ENCODE data around the gene GCNT4. TPM values are rescaled to one million over a fixed set of nuclear protein-coding genes. Genes with fewer than 3 reads are reported as not detected.

The GCNT4 gene
- polyA plus RNA-seq, 2 of the 4 experiments (the other 2 are of a cell fraction) = 0.28 to 0.39 TPM

- Histone ChIP-seq H3K4me3 (no peak overlapping the region), H3K4me1 (peaks cover 16% of the 10 kb centered on the region; the same call in 2 of the 3 replicates), H3K27ac (0 out of 6 replicates have a peak overlapping the region, but pooled peaks of 1 of the 2 experiments have one; percentile 30), H3K4me2 (peak overlapping the region; percentile 25; the same call in 1 of the 3 replicates), H3K9me3 (no peaks in the 10 kb centered on the region)
- WGBS (ENCODE audit: missing lambda C conversion rate) = 42% methylated on average over 11 of the region's 11 CpGs
- ChIA-PET CTCF (interaction anchor here (0.6 to 2.5 kb wide), 40 partner anchors 8 to 1285 kb away, joined by 3 to 20 read pairs (median 4); partner anchors contain the start of genes ANKRD31 and HMGCR), POLR2A (no interaction called here)
- peak; percentile 92 for FAIRE-seq
- peak; percentile 53 to 83 for DNase-seq (ENCODE audit: low read depth in 1 of 2, low spot score in 1 of 2)
- peak; percentile 35 to 57; a peak in 4 of 6 replicates for ATAC-seq
- TF ChIP-seq SMC3 (IDR thresholded peaks at IDR 0.05) = peak; percentile 82
- TF ChIP-seq, protein P1, sequence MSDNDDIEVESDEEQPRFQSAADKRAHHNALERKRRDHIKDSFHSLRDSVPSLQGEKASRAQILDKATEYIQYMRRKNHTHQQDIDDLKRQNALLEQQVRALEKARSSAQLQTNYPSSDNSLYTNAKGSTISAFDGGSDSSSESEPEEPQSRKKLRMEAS (IDR thresholded peaks at IDR 0.05) = no peak
- no peak for TF ChIP-seq FOSB (CRISPR knock-in tag; IDR thresholded peaks at IDR 0.05)
- TF ChIP-seq USF2 (IDR thresholded peaks at IDR 0.05) = no peak
- TF ChIP-seq RAD21 (conservative IDR thresholded peaks at IDR 0.05 in 1 of 2, IDR thresholded peaks at IDR 0.05 in 1 of 2) = peak; percentile 67 to 72
- TF ChIP-seq ESRRA (IDR thresholded peaks at IDR 0.05; ENCODE audit: borderline replicate concordance, low read length) = no peak
- TF ChIP-seq MAZ (IDR thresholded peaks at IDR 0.05; ENCODE audit: borderline replicate concordance, low read depth, low read length) = no peak
- no peak for TF ChIP-seq EP300 (IDR thresholded peaks at IDR 0.05)
- TF ChIP-seq ZSCAN20 (CRISPR knock-in tag; IDR thresholded peaks at IDR 0.05) = no peak
- TF ChIP-seq KDM1A (IDR thresholded peaks at IDR 0.05; ENCODE audit: low read depth) = 0 out of 2 replicates have a peak, but pooled peaks have one; percentile 15
- no peak for TF ChIP-seq EHF (CRISPR knock-in tag; IDR thresholded peaks at IDR 0.05)
- no peak for TF ChIP-seq ZNF302 (CRISPR knock-in tag; IDR thresholded peaks at IDR 0.05)
- TF ChIP-seq HOXB13 (CRISPR knock-in tag; IDR thresholded peaks at IDR 0.05; ENCODE audit: low read depth) = no peak
- TF ChIP-seq, protein P2, sequence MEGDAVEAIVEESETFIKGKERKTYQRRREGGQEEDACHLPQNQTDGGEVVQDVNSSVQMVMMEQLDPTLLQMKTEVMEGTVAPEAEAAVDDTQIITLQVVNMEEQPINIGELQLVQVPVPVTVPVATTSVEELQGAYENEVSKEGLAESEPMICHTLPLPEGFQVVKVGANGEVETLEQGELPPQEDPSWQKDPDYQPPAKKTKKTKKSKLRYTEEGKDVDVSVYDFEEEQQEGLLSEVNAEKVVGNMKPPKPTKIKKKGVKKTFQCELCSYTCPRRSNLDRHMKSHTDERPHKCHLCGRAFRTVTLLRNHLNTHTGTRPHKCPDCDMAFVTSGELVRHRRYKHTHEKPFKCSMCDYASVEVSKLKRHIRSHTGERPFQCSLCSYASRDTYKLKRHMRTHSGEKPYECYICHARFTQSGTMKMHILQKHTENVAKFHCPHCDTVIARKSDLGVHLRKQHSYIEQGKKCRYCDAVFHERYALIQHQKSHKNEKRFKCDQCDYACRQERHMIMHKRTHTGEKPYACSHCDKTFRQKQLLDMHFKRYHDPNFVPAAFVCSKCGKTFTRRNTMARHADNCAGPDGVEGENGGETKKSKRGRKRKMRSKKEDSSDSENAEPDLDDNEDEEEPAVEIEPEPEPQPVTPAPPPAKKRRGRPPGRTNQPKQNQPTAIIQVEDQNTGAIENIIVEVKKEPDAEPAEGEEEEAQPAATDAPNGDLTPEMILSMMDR (IDR thresholded peaks at IDR 0.05) = peak; percentile 84
- TF ChIP-seq CHD4 (IDR thresholded peaks at IDR 0.05; ENCODE audit: borderline replicate concordance) = 0 out of 2 replicates have a peak, but pooled peaks have one; percentile 70
- no peak for TF ChIP-seq HES2 (IDR thresholded peaks at IDR 0.05)
- 0 out of 2 replicates have a peak, but pooled peaks have one; percentile 31 for TF ChIP-seq RFX5 (IDR thresholded peaks at IDR 0.05)
- no peak for TF ChIP-seq ELK1 (IDR thresholded peaks at IDR 0.05; ENCODE audit: low read depth, low read length)
- no peak for TF ChIP-seq EHMT2 (IDR thresholded peaks at IDR 0.05; ENCODE audit: low read depth)
- no peak for TF ChIP-seq NR3C1 (IDR thresholded peaks at IDR 0.05)
- TF ChIP-seq NFE2L2 (conservative IDR thresholded peaks at IDR 0.05; ENCODE audit: low read length) = no peak
- TF ChIP-seq CEBPB (IDR thresholded peaks at IDR 0.05) = peak; percentile 31 to 83; a peak in 3 of 4 replicates
- no peak for TF ChIP-seq MYC (IDR thresholded peaks at IDR 0.05; ENCODE audit: borderline replicate concordance, low read length)
Observed at GRCh38 chr5:75049456-75050351, 2.7 kb downstream of the GCNT4 start.

Measured in A549 (cell line).